Measurements from ENCODE around the gene LAMA2.

- TF ChIP-seq SMC3 (conservative IDR thresholded peaks at IDR 0.05; ENCODE audit: poor library complexity) (no peak), EZH2 (IDR thresholded peaks at IDR 0.05; ENCODE audit: borderline replicate concordance, insufficient read depth, low read length, poor library complexity, severe bottlenecking) (no peak), CTCF (IDR thresholded peaks at IDR 0.05; ENCODE audit: poor library complexity, severe bottlenecking) (no peak), POLR2AphosphoS5 (IDR thresholded peaks at IDR 0.05) (no peak), MXI1 (conservative IDR thresholded peaks at IDR 0.05; ENCODE audit: poor library complexity, severe bottlenecking) (no peak), RAD21 (conservative IDR thresholded peaks at IDR 0.05) (no peak), TAF1 (IDR thresholded peaks at IDR 0.05; ENCODE audit: low read depth) (no peak), EP300 (conservative IDR thresholded peaks at IDR 0.05; ENCODE audit: poor library complexity, severe bottlenecking) (no peak)
- TF ChIP-seq, protein P1, sequence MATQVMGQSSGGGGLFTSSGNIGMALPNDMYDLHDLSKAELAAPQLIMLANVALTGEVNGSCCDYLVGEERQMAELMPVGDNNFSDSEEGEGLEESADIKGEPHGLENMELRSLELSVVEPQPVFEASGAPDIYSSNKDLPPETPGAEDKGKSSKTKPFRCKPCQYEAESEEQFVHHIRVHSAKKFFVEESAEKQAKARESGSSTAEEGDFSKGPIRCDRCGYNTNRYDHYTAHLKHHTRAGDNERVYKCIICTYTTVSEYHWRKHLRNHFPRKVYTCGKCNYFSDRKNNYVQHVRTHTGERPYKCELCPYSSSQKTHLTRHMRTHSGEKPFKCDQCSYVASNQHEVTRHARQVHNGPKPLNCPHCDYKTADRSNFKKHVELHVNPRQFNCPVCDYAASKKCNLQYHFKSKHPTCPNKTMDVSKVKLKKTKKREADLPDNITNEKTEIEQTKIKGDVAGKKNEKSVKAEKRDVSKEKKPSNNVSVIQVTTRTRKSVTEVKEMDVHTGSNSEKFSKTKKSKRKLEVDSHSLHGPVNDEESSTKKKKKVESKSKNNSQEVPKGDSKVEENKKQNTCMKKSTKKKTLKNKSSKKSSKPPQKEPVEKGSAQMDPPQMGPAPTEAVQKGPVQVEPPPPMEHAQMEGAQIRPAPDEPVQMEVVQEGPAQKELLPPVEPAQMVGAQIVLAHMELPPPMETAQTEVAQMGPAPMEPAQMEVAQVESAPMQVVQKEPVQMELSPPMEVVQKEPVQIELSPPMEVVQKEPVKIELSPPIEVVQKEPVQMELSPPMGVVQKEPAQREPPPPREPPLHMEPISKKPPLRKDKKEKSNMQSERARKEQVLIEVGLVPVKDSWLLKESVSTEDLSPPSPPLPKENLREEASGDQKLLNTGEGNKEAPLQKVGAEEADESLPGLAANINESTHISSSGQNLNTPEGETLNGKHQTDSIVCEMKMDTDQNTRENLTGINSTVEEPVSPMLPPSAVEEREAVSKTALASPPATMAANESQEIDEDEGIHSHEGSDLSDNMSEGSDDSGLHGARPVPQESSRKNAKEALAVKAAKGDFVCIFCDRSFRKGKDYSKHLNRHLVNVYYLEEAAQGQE (IDR thresholded peaks at IDR 0.05; ENCODE audit: borderline replicate concordance), result no peak
Observed at GRCh38 chr6:129432738-129433137, 549.8 kb downstream of the LAMA2 start.
